Neural crest cell (in vitro differentiated cells): Measurements from ENCODE around the gene ITM2C. TPM values are rescaled to one million over a fixed set of nuclear protein-coding genes. Genes with fewer than 3 reads are reported as not detected.
A peak's percentile ranks its signal among the peaks of the same experiment; 100 is the strongest.

Source experiments
- DNase-seq: peaks from one replicate; pipeline ENCODE4 v3.0.0; 2021; ENCODE audit warnings: low read depth, mixed read lengths, low spot score
- H3K27ac Mint-ChIP-seq: one replicate; pipeline ENCODE4 v1.8.0; 2021; ENCODE audit warnings: mild to moderate bottlenecking, mixed read lengths; ENCODE audit not compliant: unreplicated experiment
- H3K27me3 Mint-ChIP-seq: 2 replicates; pipeline ENCODE4 v1.8.0; 2021; ENCODE audit warnings: low read depth, mild to moderate bottlenecking, mixed read lengths
- H3K36me3 Mint-ChIP-seq: 2 replicates; pipeline ENCODE4 v1.8.0; 2021; ENCODE audit warnings: low read depth, mild to moderate bottlenecking, mixed read lengths
- H3K4me1 Mint-ChIP-seq: 2 replicates; pipeline ENCODE4 v1.8.0; 2021; ENCODE audit warnings: mixed read lengths
- H3K4me3 Mint-ChIP-seq: one replicate; pipeline ENCODE4 v1.8.0; 2021; ENCODE audit warnings: mild to moderate bottlenecking, mixed read lengths
- H3K9me3 Mint-ChIP-seq: 2 replicates; pipeline ENCODE4 v1.8.0; 2021; ENCODE audit warnings: mixed read lengths
- total RNA-seq: library from RNA; stranded (reverse); gene quantifications from 2 replicates; pipeline ENCODE4 v1.2.1, GENCODE V29; 2021
- TF ChIP-seq, protein P1 (sequence below): fragments of 200-600 bp; sonication (generic); conservative IDR thresholded peaks from 2 replicates; pipeline ENCODE4 v1.5.0; 2021; ENCODE audit warnings: antibody characterized with exemption, mild to moderate bottlenecking

ITM2C gene
- total RNA-seq, 1 donor from 2014 or later = 106 TPM

DNA sequence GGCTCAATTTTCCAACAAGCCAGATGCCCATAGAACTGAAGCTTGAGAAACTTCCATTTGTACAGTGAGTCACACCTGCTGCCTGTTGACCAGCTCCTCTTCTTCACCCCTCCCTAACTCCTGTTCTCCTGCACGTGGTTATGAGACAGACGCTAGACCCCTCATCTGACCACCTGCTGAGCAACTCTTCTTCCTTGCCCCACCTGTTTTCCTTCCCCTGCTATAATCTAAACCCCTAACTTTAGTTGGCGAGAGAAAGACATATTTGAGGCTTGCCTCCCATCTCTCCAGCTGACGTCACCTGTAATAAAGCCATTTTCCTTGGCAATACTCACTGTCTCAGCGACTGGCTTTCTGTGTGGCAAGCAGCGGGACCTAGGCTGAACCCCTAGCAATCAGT lies 22.3 kb upstream of the ITM2C start:
- Mint-ChIP-seq H3K4me1 (no peaks in the 10 kb centered on the region), H3K27ac (no peak overlapping the region), H3K36me3 (no peaks in the 10 kb centered on the region), H3K9me3 (peaks cover 8% of the 10 kb centered on the region), H3K27me3 (peaks cover 20% of the 10 kb centered on the region), H3K4me3 (no peak overlapping the region)
- TF ChIP-seq, protein P1, sequence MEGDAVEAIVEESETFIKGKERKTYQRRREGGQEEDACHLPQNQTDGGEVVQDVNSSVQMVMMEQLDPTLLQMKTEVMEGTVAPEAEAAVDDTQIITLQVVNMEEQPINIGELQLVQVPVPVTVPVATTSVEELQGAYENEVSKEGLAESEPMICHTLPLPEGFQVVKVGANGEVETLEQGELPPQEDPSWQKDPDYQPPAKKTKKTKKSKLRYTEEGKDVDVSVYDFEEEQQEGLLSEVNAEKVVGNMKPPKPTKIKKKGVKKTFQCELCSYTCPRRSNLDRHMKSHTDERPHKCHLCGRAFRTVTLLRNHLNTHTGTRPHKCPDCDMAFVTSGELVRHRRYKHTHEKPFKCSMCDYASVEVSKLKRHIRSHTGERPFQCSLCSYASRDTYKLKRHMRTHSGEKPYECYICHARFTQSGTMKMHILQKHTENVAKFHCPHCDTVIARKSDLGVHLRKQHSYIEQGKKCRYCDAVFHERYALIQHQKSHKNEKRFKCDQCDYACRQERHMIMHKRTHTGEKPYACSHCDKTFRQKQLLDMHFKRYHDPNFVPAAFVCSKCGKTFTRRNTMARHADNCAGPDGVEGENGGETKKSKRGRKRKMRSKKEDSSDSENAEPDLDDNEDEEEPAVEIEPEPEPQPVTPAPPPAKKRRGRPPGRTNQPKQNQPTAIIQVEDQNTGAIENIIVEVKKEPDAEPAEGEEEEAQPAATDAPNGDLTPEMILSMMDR = no peak
- no peak for DNase-seq

DNA sequence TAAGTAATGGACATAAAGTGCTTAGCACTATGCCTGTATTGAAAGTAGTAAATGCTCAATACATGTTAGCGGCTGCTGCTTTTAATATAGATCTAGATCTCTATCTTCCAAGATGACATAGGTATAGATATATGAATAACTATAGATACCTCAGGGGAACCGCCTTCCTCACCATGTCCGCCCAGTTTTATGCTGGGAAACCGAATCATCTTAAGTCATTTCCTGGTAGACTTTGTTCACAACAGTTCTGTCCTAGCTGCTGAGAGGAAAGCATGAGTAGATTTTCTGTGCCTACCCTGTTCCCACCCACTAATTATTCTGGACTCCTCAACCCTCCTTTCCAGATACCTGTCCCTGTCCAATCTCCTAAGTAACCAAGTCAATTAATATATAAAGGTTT lies 21.6 kb upstream of the ITM2C start:
- H3K9me3 Mint-ChIP-seq = peaks cover 8% of the 10 kb centered on the region
- TF ChIP-seq, protein P1 = no peak
- H3K27ac Mint-ChIP-seq = no peak overlapping the region
- no peaks in the 10 kb centered on the region for H3K36me3 Mint-ChIP-seq
- peaks cover 22% of the 10 kb centered on the region for H3K27me3 Mint-ChIP-seq
- no peaks in the 10 kb centered on the region for H3K4me1 Mint-ChIP-seq
- DNase-seq = no peak
- H3K4me3 Mint-ChIP-seq = no peak overlapping the region

DNA sequence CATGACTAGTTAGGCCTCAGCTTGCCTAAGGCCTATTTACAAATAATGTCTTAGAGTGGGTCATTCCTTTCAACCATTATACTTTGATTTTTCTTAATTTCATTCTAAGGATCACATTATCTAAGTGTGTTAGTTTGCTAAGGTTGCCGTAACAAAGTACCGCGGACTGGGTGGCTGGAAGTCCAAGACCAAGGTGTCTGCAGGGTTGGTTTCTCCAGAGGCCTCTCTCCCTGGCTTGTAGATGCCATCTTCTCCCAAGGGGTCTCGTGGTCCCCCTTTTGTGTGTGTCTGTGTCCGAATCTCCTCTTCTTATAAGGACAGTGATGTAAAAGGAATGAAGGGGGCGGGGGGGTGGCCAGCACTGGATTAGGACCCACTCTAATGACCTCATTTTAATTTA lies 18.4 kb upstream of the ITM2C start:
- TF ChIP-seq, protein P1 = no peak

DNA sequence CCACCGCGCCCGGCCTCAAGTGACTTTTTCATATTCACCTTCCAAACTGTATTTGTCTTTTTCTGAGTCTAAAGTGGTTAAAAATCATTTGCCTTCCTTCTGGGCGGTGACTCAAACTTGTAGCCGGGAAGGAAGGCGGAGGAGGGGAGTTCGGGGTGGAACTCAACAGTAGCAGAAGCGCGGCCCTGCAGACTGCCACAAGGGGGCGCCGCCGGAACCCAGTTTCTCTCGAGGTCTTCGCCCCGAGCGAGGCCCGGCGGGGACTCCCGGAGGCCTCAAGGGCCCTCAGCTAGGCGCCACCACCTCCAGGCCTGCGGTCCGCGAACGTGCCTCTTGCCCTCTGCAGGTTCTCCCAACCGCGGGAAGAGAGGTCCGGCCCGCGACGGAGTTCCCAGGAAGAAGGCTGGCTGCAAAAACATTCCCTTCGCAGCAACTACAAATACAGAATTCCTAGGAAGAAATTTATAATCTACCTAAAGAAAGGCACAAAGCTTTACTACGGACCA lies 16.8 kb upstream of the ITM2C start:
- peaks cover 33% of the 10 kb centered on the region for H3K27me3 Mint-ChIP-seq
- no peaks in the 10 kb centered on the region for H3K4me1 Mint-ChIP-seq
- H3K4me3 Mint-ChIP-seq = no peak overlapping the region
- TF ChIP-seq, protein P1 = peak; percentile 97
- no peak overlapping the region for H3K27ac Mint-ChIP-seq
- DNase-seq = peak; percentile 97
- H3K9me3 Mint-ChIP-seq = peaks cover 6% of the 10 kb centered on the region
- H3K36me3 Mint-ChIP-seq = no peaks in the 10 kb centered on the region

More for the DNA sequence above, 18.4 kb upstream of the ITM2C start:
- Mint-ChIP-seq H3K36me3 (no peaks in the 10 kb centered on the region), H3K9me3 (peaks cover 6% of the 10 kb centered on the region), H3K4me1 (no peaks in the 10 kb centered on the region), H3K27ac (no peak overlapping the region), H3K27me3 (peaks cover 32% of the 10 kb centered on the region), H3K4me3 (no peak overlapping the region)
- DNase-seq = no peak

DNA sequence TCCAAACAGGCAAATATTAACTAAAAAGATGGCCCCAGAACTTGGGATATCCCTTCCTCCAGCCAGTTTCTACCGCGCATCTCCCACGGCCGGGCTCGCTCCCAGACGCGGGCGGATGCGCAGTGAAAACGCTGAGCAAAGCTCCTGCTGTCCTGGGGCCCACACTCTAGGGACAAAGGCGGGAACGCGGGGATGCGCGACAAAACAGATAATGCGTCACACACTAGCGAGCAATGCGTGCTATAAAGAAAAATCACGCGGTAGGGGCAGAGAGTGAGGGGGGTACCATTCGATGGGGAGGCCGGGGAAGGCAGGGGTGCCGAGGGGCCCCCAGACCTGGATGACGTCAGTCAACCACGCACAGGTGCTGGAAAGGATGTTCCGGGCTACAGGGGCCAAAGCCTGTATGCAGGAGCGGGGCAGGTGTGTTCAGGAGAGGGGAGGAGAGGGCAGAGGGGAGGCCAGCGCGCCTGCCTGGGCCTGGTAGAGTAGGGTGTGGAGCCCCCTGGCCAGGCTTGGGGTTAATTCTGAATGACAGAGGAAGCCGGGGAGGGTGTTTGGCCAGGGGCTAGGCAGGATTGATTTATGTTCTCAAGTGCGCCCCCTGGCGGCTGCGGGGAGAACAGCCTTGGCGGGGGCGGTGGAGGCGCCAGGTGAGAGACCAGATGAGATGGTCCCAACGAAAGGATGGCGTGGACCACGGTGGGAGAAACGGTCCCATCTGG lies 14.9 kb upstream of the ITM2C start:
- H3K4me1 Mint-ChIP-seq = no peaks in the 10 kb centered on the region
- peaks cover 42% of the 10 kb centered on the region for H3K27me3 Mint-ChIP-seq
- H3K36me3 Mint-ChIP-seq = no peaks in the 10 kb centered on the region
- H3K27ac Mint-ChIP-seq = no peak overlapping the region
- no peak overlapping the region for H3K4me3 Mint-ChIP-seq
- peaks cover 6% of the 10 kb centered on the region for H3K9me3 Mint-ChIP-seq
- TF ChIP-seq, protein P1 = peak; percentile 77
- peak; percentile 60 for DNase-seq
